ENCODE data around the gene SDHA.

The SDHA gene

GRCh38 chr5:186091-187041, 31.8 kb upstream of the SDHA start:
- no peak for TF ChIP-seq CTCF (conservative IDR thresholded peaks at IDR 0.05)
- no peak overlapping the region for H3K27ac ChIP-seq

- H3K27ac ChIP-seq, result no peak overlapping the region
- TF ChIP-seq CTCF (conservative IDR thresholded peaks at IDR 0.05), result no peak
Observed at GRCh38 chr5:187042-187431, 31.1 kb upstream of the SDHA start.

- no peak for TF ChIP-seq CTCF (conservative IDR thresholded peaks at IDR 0.05)
- no peak overlapping the region for H3K27ac ChIP-seq
Observed at GRCh38 chr5:187617-188451, 30.3 kb upstream of the SDHA start.

GRCh38 chr5:188488-189481, 29.3 kb upstream of the SDHA start:
- TF ChIP-seq CTCF (conservative IDR thresholded peaks at IDR 0.05), result peak; percentile 92
- no peak overlapping the region for H3K27ac ChIP-seq

GRCh38 chr5:189486-189885, 28.6 kb upstream of the SDHA start:
- H3K27ac ChIP-seq, result no peak overlapping the region
- no peak for TF ChIP-seq CTCF (conservative IDR thresholded peaks at IDR 0.05)

- no peak overlapping the region; the same call in 1 of the 2 replicates for H3K27ac ChIP-seq
- TF ChIP-seq CTCF (conservative IDR thresholded peaks at IDR 0.05), result no peak
Observed at GRCh38 chr5:189976-190365, 28.1 kb upstream of the SDHA start.
